ENCODE data around the gene CRTC2. TPM values are rescaled to one million over a fixed set of nuclear protein-coding genes. Genes with fewer than 3 reads are reported as not detected.

CRTC2 gene
- total and polyA plus RNA-seq, 9 of the 15 experiments (the other 6 are each of a cell fraction or from before 2014, with no cell fraction given), result 2.7 to 26.4 (median 10.2) TPM

DNA sequence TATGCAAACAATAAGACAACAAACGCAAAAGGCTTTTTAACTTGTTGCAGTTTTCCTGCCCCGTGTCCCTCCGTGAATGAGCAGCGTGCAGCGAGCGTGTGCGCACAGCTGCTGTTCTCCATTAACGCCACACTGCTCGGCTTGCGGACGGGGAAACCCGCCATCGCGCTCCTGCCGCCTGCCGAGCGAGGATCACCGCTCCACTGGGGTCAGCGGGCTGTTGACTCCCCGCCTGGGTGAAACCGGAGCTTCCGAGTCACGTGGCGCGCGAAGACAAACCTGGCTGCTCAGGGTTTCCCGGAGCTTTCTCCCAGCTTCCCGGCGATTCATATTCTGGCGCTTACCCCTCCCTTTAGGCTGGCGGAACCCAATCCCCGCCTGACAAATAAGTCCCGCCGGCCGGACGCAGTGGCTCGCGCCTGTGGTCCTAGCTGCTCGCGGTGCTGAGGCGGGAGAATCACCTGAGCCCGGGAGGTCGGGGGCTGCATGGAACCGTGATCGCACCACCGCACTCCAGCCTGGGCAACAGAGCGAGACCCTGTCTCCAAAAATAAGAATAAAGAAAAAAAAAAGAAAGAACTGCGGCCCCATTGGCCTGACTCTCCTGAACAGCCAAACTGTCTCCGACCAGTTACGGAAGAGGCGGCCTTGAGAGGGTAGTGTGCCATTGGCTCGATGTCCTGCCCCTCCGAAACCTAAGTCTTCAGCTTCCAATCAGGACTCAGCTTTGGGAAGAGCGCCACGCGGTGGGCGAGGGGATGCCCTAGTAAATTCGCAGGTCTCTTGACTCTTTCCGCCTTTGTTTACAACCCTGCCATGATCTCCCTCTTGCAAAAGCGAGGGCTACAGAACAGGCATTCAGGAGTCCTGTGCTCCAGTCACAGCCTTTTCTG is 8.9 kb upstream of the CRTC2 start, which contains the start of gene CREB3L4 (continued):
- TF ChIP-seq POLR2AphosphoS2 (IDR thresholded peaks at IDR 0.05; ENCODE audit: low read length) (peak; percentile 46; the same call in 1 of the 2 replicates), ATF1 (CRISPR knock-in tag; IDR thresholded peaks at IDR 0.05) (no peak), ATF1 (tag; IDR thresholded peaks at IDR 0.05) (peak; percentile 87), FOS (IDR thresholded peaks at IDR 0.05; ENCODE audit: extremely low read depth, insufficient read length) (peak; percentile 94), MYC (IDR thresholded peaks at IDR 0.05; ENCODE audit: low read depth, low read length) (peak; percentile 86), MYC (CRISPR knock-in tag; IDR thresholded peaks at IDR 0.05; ENCODE audit: borderline replicate concordance, low read depth) (peak; percentile 59; the same call in 1 of the 2 replicates), MAZ (CRISPR knock-in tag; conservative IDR thresholded peaks at IDR 0.05 in 1 of 2, IDR thresholded peaks at IDR 0.05 in 1 of 2) (peak; percentile 71 to 83), SAFB (IDR thresholded peaks at IDR 0.05; ENCODE audit: borderline replicate concordance, low read depth, low read length) (no peak), NFRKB (IDR thresholded peaks at IDR 0.05; ENCODE audit: low read depth) (peak; percentile 85), PHF20 (IDR thresholded peaks at IDR 0.05; ENCODE audit: partially characterized antibody) (peak; percentile 71), HDAC6 (IDR thresholded peaks at IDR 0.05; ENCODE audit: low read depth, low read length) (no peak), NCOA2 (IDR thresholded peaks at IDR 0.05; ENCODE audit: partially characterized antibody in 2 of 2) (no peak), ZNF174 (CRISPR knock-in tag; IDR thresholded peaks at IDR 0.05) (no peak), NR2F6 (CRISPR knock-in tag; IDR thresholded peaks at IDR 0.05) (no peak), BHLHE40 (IDR thresholded peaks at IDR 0.05; ENCODE audit: low read length) (peak; percentile 91), SMARCA4 (IDR thresholded peaks at IDR 0.05) (peak; percentile 75; the same call in 1 of the 2 replicates), EHMT2 (IDR thresholded peaks at IDR 0.05) (no peak), EGR1 (conservative IDR thresholded peaks at IDR 0.05) (0 out of 2 replicates have a peak, but pooled peaks have one; percentile 12)
- TF ChIP-seq, protein P1, sequence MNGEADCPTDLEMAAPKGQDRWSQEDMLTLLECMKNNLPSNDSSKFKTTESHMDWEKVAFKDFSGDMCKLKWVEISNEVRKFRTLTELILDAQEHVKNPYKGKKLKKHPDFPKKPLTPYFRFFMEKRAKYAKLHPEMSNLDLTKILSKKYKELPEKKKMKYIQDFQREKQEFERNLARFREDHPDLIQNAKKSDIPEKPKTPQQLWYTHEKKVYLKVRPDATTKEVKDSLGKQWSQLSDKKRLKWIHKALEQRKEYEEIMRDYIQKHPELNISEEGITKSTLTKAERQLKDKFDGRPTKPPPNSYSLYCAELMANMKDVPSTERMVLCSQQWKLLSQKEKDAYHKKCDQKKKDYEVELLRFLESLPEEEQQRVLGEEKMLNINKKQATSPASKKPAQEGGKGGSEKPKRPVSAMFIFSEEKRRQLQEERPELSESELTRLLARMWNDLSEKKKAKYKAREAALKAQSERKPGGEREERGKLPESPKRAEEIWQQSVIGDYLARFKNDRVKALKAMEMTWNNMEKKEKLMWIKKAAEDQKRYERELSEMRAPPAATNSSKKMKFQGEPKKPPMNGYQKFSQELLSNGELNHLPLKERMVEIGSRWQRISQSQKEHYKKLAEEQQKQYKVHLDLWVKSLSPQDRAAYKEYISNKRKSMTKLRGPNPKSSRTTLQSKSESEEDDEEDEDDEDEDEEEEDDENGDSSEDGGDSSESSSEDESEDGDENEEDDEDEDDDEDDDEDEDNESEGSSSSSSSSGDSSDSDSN (IDR thresholded peaks at IDR 0.05; ENCODE audit: borderline replicate concordance in 1 of 2, low read depth in 2 of 2, low read length in 2 of 2), result peak; percentile 82 to 84; a peak in 2 of 4 replicates
- TF ChIP-seq, protein P2, sequence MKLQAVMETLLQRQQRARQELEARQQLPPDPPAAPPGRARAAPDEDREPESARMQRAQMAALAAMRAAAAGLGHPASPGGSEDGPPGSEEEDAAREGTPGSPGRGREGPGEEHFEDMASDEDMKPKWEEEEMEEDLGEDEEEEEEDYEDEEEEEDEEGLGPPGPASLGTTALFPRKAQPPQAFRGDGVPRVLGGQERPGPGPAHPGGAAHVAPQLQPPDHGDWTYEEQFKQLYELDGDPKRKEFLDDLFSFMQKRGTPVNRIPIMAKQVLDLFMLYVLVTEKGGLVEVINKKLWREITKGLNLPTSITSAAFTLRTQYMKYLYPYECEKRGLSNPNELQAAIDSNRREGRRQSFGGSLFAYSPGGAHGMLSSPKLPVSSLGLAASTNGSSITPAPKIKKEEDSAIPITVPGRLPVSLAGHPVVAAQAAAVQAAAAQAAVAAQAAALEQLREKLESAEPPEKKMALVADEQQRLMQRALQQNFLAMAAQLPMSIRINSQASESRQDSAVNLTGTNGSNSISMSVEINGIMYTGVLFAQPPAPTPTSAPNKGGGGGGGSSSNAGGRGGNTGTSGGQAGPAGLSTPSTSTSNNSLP (IDR thresholded peaks at IDR 0.05; ENCODE audit: borderline replicate concordance, low read depth, low read length), result no peak
- TF ChIP-seq, protein P3, sequence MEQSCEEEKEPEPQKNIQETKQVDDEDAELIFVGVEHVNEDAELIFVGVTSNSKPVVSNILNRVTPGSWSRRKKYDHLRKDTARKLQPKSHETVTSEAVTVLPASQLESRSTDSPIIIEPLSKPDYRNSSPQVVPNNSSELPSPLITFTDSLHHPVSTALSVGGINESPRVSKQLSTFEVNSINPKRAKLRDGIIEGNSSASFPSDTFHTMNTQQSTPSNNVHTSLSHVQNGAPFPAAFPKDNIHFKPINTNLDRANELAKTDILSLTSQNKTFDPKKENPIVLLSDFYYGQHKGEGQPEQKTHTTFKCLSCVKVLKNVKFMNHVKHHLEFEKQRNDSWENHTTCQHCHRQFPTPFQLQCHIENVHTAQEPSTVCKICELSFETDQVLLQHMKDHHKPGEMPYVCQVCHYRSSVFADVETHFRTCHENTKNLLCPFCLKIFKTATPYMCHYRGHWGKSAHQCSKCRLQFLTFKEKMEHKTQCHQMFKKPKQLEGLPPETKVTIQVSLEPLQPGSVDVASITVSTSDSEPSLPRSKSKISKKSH (CRISPR knock-in tag; IDR thresholded peaks at IDR 0.05), result no peak

Measured in K562 (cell line).